DMS 273 (cell line): ENCODE measurements around the gene KRT31.
"Not testable (repeated sequence)": the region's sequence is repeated elsewhere in the genome, so short reads cannot be mapped to it uniquely, and the experiment has no call there.

Source experiments
- DNase-seq: peaks from one replicate; lab custom pipeline; 2025; ENCODE audit not compliant: unreplicated experiment; lab: John Stamatoyannopoulos, UW

The KRT31 gene

GRCh38 chr17:41396996-41397660 lies at the start of gene KRT31:
Gene KRT31 (minus strand): TSS chr17:41397608. CDS start chr17:41397539, 69 bp downstream.
- DNase-seq, result no peak

GRCh38 chr17:41446806-41447205 lies 49.4 kb upstream of the KRT31 start:
- no peak for DNase-seq

- no peak for DNase-seq
These were observed 47.2 kb upstream of the KRT31 start for GRCh38 chr17:41444640-41445039.

GRCh38 chr17:41444186-41444585 lies 46.8 kb upstream of the KRT31 start:
- no peak for DNase-seq

GRCh38 chr17:41442739-41443138 lies 45.3 kb upstream of the KRT31 start:
- no peak for DNase-seq

GRCh38 chr17:41440531-41441033 lies 43.2 kb upstream of the KRT31 start, which contains the start of gene KRT38:
Gene KRT38 (minus strand): TSS chr17:41440983. CDS start chr17:41440921, 62 bp downstream.
- DNase-seq, result no peak

GRCh38 chr17:41439375-41439774 lies 42.0 kb upstream of the KRT31 start:
- DNase-seq, result no peak

- DNase-seq, result no peak
These were observed 40.4 kb upstream of the KRT31 start for GRCh38 chr17:41437769-41438168.

GRCh38 chr17:41437254-41437653 lies 39.8 kb upstream of the KRT31 start:
- DNase-seq, result no peak

- no peak for DNase-seq
These were observed 37.0 kb upstream of the KRT31 start for GRCh38 chr17:41434415-41434814.

GRCh38 chr17:41434005-41434404 lies 36.6 kb upstream of the KRT31 start:
- DNase-seq, result no peak

- no peak for DNase-seq
These were observed 36.2 kb upstream of the KRT31 start for GRCh38 chr17:41433586-41433985.

GRCh38 chr17:41430376-41430775 lies 33.0 kb upstream of the KRT31 start:
- not testable (repeated sequence) for DNase-seq

GRCh38 chr17:41429667-41430066 lies 32.3 kb upstream of the KRT31 start:
- DNase-seq, result no peak

GRCh38 chr17:41428591-41429291 lies 31.3 kb upstream of the KRT31 start:
- no peak for DNase-seq

GRCh38 chr17:41424111-41424635 lies 26.8 kb upstream of the KRT31 start, which contains the start of gene KRT37:
Gene KRT37 (minus strand): TSS chr17:41424585. CDS start chr17:41424523, 62 bp downstream.
- DNase-seq, result no peak

GRCh38 chr17:41422586-41422985 lies 25.2 kb upstream of the KRT31 start:
- not testable (repeated sequence) for DNase-seq

- no peak for DNase-seq
These were observed 24.2 kb upstream of the KRT31 start for GRCh38 chr17:41421617-41422016.

- DNase-seq, result no peak
These were observed 23.7 kb upstream of the KRT31 start for GRCh38 chr17:41421116-41421515.

- no peak for DNase-seq
These were observed 22.7 kb upstream of the KRT31 start for GRCh38 chr17:41420134-41420533.

- no peak for DNase-seq
These were observed 22.3 kb upstream of the KRT31 start for GRCh38 chr17:41419716-41420115.
